GM12878 (cell line): ENCODE measurements around the gene DNAJC6.

ENCODE experiments used
- BCL11A ChIP-seq: IDR thresholded peaks from 2 replicates; pipeline ENCODE4 v1.6.1; 2011; ENCODE audit warnings: low read depth, low read length
- HDGF ChIP-seq: fragments of 450-650 bp; IDR thresholded peaks from 2 replicates; pipeline ENCODE4 v1.6.1; 2016; ENCODE audit warnings: antibody characterized with exemption
- JUNB ChIP-seq: IDR thresholded peaks from 2 replicates; pipeline ENCODE4 v1.6.1; 2016; ENCODE audit warnings: antibody characterized with exemption, mild to moderate bottlenecking
- PAX5 ChIP-seq: IDR thresholded peaks from 2 replicates; pipeline ENCODE4 v1.6.1; 2011; ENCODE audit warnings: low read depth, low read length, borderline replicate concordance
- POLR2A ChIP-seq: IDR thresholded peaks from 2 replicates; pipeline ENCODE4 v1.6.1; 2011; ENCODE audit warnings: low read depth, mild to moderate bottlenecking, low read length
- POLR2AphosphoS2 ChIP-seq: IDR thresholded peaks from 2 replicates; pipeline ENCODE4 v1.6.1; 2011; ENCODE audit warnings: low read depth, mild to moderate bottlenecking, low read length, improper control_type of control experiment, moderate library complexity
- POLR2AphosphoS5 ChIP-seq: IDR thresholded peaks from 2 replicates; pipeline ENCODE4 v1.6.1; 2011; ENCODE audit warnings: mild to moderate bottlenecking, low read length, inconsistent platforms
- RAD21 ChIP-seq: IDR thresholded peaks from 2 replicates; pipeline ENCODE4 v1.6.1; 2011; ENCODE audit warnings: mild to moderate bottlenecking, low read depth, low read length, moderate library complexity; ENCODE audit not compliant: insufficient read depth
- RCOR1 ChIP-seq: conservative IDR thresholded peaks from 2 replicates; pipeline ENCODE4 v1.6.1; 2012; ENCODE audit warnings: low read depth, low read length, improper control_type of control experiment
- SMC3 ChIP-seq: IDR thresholded peaks from 2 replicates; pipeline ENCODE4 v1.6.1; 2011; ENCODE audit warnings: low read length, improper control_type of control experiment, borderline replicate concordance
- SRF ChIP-seq, 2 experiments: IDR thresholded peaks; 2 replicates each; pipeline ENCODE4 v1.6.1; 2011; ENCODE audit warnings: low read depth in 2 of 2, low read length in 2 of 2, mild to moderate bottlenecking in 1 of 2, moderate library complexity in 1 of 2
- TF ChIP-seq, protein P1 (sequence below): fragments of 150-350 bp; IDR thresholded peaks from 2 replicates; pipeline ENCODE4 v1.6.1; 2016; ENCODE audit warnings: low read depth, low read length
- TF ChIP-seq, protein P2 (sequence below), 3 experiments: IDR thresholded peaks in 2 of 3; conservative IDR thresholded peaks in 1 of 3; 2 replicates each; pipeline ENCODE4 v1.5.1; 2011; ENCODE audit warnings: low read depth in 3 of 3, low read length in 3 of 3, mild to moderate bottlenecking in 3 of 3, control low read depth in 2 of 3, moderate library complexity in 2 of 3, inconsistent platforms in 1 of 3, mixed read lengths in 1 of 3; ENCODE audit not compliant: control insufficient read depth in 2 of 3, insufficient read depth in 1 of 3; ENCODE audit errors: extremely low read depth in 1 of 3

DNA sequence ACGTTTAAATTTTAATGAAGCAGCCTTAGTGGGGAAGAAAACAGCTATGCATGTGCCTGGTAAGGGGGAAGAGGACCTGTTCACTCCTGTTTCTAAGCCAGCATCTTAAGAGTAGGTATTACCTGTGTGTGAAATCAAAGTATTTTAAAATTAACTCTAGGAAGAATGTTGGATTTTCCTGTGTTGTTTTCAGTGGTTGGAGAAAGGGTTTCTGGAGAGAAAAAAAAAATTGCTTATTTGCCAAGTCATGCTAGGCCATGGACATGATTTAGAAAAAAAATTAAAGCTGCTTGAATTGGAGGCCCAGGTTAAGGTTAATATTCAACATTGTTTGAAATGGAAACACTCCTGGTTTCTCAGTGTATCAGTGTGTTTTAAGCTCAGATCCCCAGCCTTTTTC lies 42.9 kb upstream of the DNAJC6 start:
- TF ChIP-seq POLR2A (no peak), RAD21 (no peak), PAX5 (no peak), BCL11A (no peak), HDGF (no peak), JUNB (no peak), POLR2AphosphoS2 (no peak), SRF (IDR thresholded peaks at IDR 0.05; ENCODE audit: low read depth in 2 of 2, low read length in 2 of 2) (no peak), SMC3 (no peak), POLR2AphosphoS5 (no peak), RCOR1 (no peak)
- TF ChIP-seq, protein P1, sequence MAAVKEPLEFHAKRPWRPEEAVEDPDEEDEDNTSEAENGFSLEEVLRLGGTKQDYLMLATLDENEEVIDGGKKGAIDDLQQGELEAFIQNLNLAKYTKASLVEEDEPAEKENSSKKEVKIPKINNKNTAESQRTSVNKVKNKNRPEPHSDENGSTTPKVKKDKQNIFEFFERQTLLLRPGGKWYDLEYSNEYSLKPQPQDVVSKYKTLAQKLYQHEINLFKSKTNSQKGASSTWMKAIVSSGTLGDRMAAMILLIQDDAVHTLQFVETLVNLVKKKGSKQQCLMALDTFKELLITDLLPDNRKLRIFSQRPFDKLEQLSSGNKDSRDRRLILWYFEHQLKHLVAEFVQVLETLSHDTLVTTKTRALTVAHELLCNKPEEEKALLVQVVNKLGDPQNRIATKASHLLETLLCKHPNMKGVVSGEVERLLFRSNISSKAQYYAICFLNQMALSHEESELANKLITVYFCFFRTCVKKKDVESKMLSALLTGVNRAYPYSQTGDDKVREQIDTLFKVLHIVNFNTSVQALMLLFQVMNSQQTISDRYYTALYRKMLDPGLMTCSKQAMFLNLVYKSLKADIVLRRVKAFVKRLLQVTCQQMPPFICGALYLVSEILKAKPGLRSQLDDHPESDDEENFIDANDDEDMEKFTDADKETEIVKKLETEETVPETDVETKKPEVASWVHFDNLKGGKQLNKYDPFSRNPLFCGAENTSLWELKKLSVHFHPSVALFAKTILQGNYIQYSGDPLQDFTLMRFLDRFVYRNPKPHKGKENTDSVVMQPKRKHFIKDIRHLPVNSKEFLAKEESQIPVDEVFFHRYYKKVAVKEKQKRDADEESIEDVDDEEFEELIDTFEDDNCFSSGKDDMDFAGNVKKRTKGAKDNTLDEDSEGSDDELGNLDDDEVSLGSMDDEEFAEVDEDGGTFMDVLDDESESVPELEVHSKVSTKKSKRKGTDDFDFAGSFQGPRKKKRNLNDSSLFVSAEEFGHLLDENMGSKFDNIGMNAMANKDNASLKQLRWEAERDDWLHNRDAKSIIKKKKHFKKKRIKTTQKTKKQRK: no peak
- TF ChIP-seq, protein P2, sequence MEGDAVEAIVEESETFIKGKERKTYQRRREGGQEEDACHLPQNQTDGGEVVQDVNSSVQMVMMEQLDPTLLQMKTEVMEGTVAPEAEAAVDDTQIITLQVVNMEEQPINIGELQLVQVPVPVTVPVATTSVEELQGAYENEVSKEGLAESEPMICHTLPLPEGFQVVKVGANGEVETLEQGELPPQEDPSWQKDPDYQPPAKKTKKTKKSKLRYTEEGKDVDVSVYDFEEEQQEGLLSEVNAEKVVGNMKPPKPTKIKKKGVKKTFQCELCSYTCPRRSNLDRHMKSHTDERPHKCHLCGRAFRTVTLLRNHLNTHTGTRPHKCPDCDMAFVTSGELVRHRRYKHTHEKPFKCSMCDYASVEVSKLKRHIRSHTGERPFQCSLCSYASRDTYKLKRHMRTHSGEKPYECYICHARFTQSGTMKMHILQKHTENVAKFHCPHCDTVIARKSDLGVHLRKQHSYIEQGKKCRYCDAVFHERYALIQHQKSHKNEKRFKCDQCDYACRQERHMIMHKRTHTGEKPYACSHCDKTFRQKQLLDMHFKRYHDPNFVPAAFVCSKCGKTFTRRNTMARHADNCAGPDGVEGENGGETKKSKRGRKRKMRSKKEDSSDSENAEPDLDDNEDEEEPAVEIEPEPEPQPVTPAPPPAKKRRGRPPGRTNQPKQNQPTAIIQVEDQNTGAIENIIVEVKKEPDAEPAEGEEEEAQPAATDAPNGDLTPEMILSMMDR (IDR thresholded peaks at IDR 0.05 in 2 of 3, conservative IDR thresholded peaks at IDR 0.05 in 1 of 3; ENCODE audit: control insufficient read depth in 2 of 3, extremely low read depth in 1 of 3, insufficient read depth in 1 of 3, low read depth in 3 of 3, low read length in 3 of 3): no peak
